Measurements from ENCODE around the gene GALNT12. TPM values are rescaled to one million over a fixed set of nuclear protein-coding genes. Genes with fewer than 3 reads are reported as not detected.

Gene GALNT12
- total and polyA plus RNA-seq, 2 experiments from 2014 or later: 13.9 to 16.4 TPM

- DNase-seq (ENCODE audit: low spot score): peak; percentile 71
- Histone ChIP-seq H3K79me2 (no peaks in the 10 kb centered on the region), H2AFZ (no peak overlapping the region), H3K4me1 (ENCODE audit: insufficient read depth) (peaks cover 32% of the 10 kb centered on the region), H3K36me3 (replicated peaks; ENCODE audit: insufficient read depth, low read depth) (no peaks in the 10 kb centered on the region), H3K4me2 (no peak overlapping the region), H4K20me1 (ENCODE audit: insufficient read depth, poor library complexity, severe bottlenecking) (no peaks in the 10 kb centered on the region), H3K27ac (peak overlapping the region; percentile 94), H3K9me3 (ENCODE audit: low read depth) (no peaks in the 10 kb centered on the region), H3K4me3 (no peak overlapping the region), H3K9me2 (replicated peaks; ENCODE audit: insufficient read depth) (no peaks in the 10 kb centered on the region), H3K27me3 (no peaks in the 10 kb centered on the region)
- TF ChIP-seq EZH2phosphoT487 (IDR thresholded peaks at IDR 0.05; ENCODE audit: low read depth, severe bottlenecking, unreplicated experiment) (no peak), EZH2 (IDR thresholded peaks at IDR 0.05; ENCODE audit: borderline replicate concordance) (no peak)
- TF ChIP-seq, protein P1, sequence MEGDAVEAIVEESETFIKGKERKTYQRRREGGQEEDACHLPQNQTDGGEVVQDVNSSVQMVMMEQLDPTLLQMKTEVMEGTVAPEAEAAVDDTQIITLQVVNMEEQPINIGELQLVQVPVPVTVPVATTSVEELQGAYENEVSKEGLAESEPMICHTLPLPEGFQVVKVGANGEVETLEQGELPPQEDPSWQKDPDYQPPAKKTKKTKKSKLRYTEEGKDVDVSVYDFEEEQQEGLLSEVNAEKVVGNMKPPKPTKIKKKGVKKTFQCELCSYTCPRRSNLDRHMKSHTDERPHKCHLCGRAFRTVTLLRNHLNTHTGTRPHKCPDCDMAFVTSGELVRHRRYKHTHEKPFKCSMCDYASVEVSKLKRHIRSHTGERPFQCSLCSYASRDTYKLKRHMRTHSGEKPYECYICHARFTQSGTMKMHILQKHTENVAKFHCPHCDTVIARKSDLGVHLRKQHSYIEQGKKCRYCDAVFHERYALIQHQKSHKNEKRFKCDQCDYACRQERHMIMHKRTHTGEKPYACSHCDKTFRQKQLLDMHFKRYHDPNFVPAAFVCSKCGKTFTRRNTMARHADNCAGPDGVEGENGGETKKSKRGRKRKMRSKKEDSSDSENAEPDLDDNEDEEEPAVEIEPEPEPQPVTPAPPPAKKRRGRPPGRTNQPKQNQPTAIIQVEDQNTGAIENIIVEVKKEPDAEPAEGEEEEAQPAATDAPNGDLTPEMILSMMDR (IDR thresholded peaks at IDR 0.05; ENCODE audit: poor library complexity): no peak
- WGBS (ENCODE audit: low lambda C conversion rate, missing lambda C conversion rate): 62% methylated on average over 8 of the region's 8 CpGs
Observed at GRCh38 chr9:98778711-98779530, 28.5 kb upstream of the GALNT12 start.

- H2AFZ ChIP-seq: no peak overlapping the region
- no peaks in the 10 kb centered on the region for H4K20me1 ChIP-seq (ENCODE audit: insufficient read depth, poor library complexity, severe bottlenecking)
- no peaks in the 10 kb centered on the region for H3K79me2 ChIP-seq
- H3K27ac ChIP-seq: peak overlapping the region; percentile 94
- 90% methylated on average over 11 of the region's 11 CpGs for WGBS (ENCODE audit: low lambda C conversion rate, missing lambda C conversion rate)
- no peaks in the 10 kb centered on the region for H3K9me3 ChIP-seq (ENCODE audit: low read depth)
- no peaks in the 10 kb centered on the region for H3K27me3 ChIP-seq
- H3K36me3 ChIP-seq (replicated peaks; ENCODE audit: insufficient read depth, low read depth): no peaks in the 10 kb centered on the region
- no peak for DNase-seq (ENCODE audit: low spot score)
- TF ChIP-seq EZH2 (IDR thresholded peaks at IDR 0.05; ENCODE audit: borderline replicate concordance): no peak
- TF ChIP-seq, protein P1 (IDR thresholded peaks at IDR 0.05; ENCODE audit: poor library complexity): no peak
- no peak for TF ChIP-seq EZH2phosphoT487 (IDR thresholded peaks at IDR 0.05; ENCODE audit: low read depth, severe bottlenecking, unreplicated experiment)
- no peak overlapping the region for H3K4me2 ChIP-seq
- peaks cover 32% of the 10 kb centered on the region for H3K4me1 ChIP-seq (ENCODE audit: insufficient read depth)
- H3K9me2 ChIP-seq (replicated peaks; ENCODE audit: insufficient read depth): no peaks in the 10 kb centered on the region
- H3K4me3 ChIP-seq: no peak overlapping the region
Observed at GRCh38 chr9:98780059-98780749, 27.3 kb upstream of the GALNT12 start.

DNA sequence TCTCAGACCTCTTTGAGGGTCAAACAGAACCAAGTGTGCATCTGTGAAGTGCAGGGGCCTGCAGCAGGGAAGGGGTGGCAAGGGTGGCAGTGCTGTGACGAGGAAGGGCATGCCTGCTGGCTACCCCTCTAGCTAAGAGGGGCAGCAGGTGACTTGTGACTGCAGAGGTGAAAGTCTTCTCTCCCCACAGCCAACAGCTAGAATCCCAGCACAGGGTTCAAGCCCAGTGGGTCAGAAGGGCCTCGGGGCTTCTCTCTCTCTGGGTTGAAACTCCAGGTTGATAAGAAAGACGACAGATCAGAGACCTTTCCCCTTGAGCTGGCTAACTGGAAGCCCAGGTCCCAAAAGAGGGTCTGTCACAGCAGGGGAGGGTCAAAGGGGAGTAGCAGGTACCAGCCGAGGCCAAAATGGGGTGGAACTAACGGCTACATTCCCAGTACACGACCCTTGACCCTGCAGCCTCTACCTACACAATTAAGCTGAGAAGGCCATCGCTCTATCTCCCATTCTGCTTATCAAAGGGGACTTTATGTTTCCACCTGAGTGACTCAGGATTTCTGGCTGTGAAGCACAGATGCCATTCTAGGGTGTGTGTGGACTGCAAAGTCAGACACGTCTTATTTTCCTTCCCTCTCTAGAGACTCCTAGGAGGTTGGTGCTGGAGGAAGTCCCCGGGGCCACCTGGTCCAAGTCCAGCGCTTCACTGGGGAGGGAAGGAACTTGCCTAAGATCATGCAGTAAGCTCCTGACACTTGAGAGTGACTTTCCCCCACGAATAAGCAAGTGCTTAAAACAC is 25.7 kb upstream of the GALNT12 start:
- Histone ChIP-seq H2AFZ (no peak overlapping the region), H4K20me1 (ENCODE audit: insufficient read depth, poor library complexity, severe bottlenecking) (no peaks in the 10 kb centered on the region), H3K4me3 (no peak overlapping the region), H3K4me2 (no peak overlapping the region), H3K27me3 (no peaks in the 10 kb centered on the region), H3K4me1 (ENCODE audit: insufficient read depth) (peaks cover 34% of the 10 kb centered on the region), H3K27ac (peak overlapping the region; percentile 94), H3K9me2 (replicated peaks; ENCODE audit: insufficient read depth) (no peaks in the 10 kb centered on the region), H3K9me3 (ENCODE audit: low read depth) (no peaks in the 10 kb centered on the region), H3K79me2 (peaks cover 3% of the 10 kb centered on the region), H3K36me3 (replicated peaks; ENCODE audit: insufficient read depth, low read depth) (no peaks in the 10 kb centered on the region)
- peak; percentile 80 for DNase-seq (ENCODE audit: low spot score)
- WGBS (ENCODE audit: low lambda C conversion rate, missing lambda C conversion rate): 68% methylated on average over 11 of the region's 11 CpGs
- TF ChIP-seq, protein P1 (IDR thresholded peaks at IDR 0.05; ENCODE audit: poor library complexity): no peak
- TF ChIP-seq EZH2 (IDR thresholded peaks at IDR 0.05; ENCODE audit: borderline replicate concordance) (no peak), EZH2phosphoT487 (IDR thresholded peaks at IDR 0.05; ENCODE audit: low read depth, severe bottlenecking, unreplicated experiment) (no peak)

All from hepatocyte (in vitro differentiated cells).